H1 (cell line): ENCODE data around the gene PIGU. TPM values are rescaled to one million over a fixed set of nuclear protein-coding genes. Genes with fewer than 3 reads are reported as not detected.

Source experiments
- CTCF ChIA-PET: fragments of 300-600 bp; sonication (Branson Sonifier 250); formaldehyde crosslinking; loops from one replicate; lab custom pipeline; 2021; ENCODE audit not compliant: partially characterized antibody; lab: Charles Lee
- POLR2A ChIA-PET: fragments of 300-600 bp; sonication (Branson Sonifier 250); formaldehyde crosslinking; loops from one replicate; lab custom pipeline; 2021; ENCODE audit warnings: inconsistent platforms; ENCODE audit not compliant: partially characterized antibody; lab: Charles Lee
- DNase-seq, 2 experiments: peaks; one replicate each; pipeline versions ENCODE4 v3.0.0 to v3.0.0-alpha.2; 2010 to 2022; ENCODE audit warnings: low spot score in 2 of 2, low read depth in 1 of 2, mixed read lengths in 1 of 2
- FAIRE-seq: peaks from 2 replicates; lab custom pipeline; 2011; peaks lifted over from hg19 to GRCh38; lab: Jason Lieb, UNC
- H2AFZ ChIP-seq: 2 replicates; pipeline ENCODE4 v1.8.1; 2012; ENCODE audit warnings: low read length, inconsistent platforms
- H2AK5ac ChIP-seq: 2 replicates; pipeline ENCODE4 v1.6.1; 2013; ENCODE audit warnings: low read depth, low read length
- H2BK120ac ChIP-seq: replicated peaks from 2 replicates; pipeline ENCODE3; 2013; ENCODE audit warnings: low read depth, low read length, inconsistent platforms
- H2BK12ac ChIP-seq: 2 replicates; pipeline ENCODE4 v1.6.1; 2013; ENCODE audit warnings: low read depth, low read length
- H2BK15ac ChIP-seq: 2 replicates; pipeline ENCODE4 v1.6.1; 2013; ENCODE audit warnings: low read length
- H2BK20ac ChIP-seq: 2 replicates; pipeline ENCODE4 v1.6.1; 2013; ENCODE audit warnings: low read length
- H2BK5ac ChIP-seq: 2 replicates; pipeline ENCODE4 v1.6.1; 2013; ENCODE audit warnings: low read depth, low read length
- H3K14ac ChIP-seq: 2 replicates; pipeline ENCODE4 v1.6.1; 2013; ENCODE audit warnings: inconsistent platforms; ENCODE audit not compliant: insufficient read length
- H3K18ac ChIP-seq: 2 replicates; pipeline ENCODE4 v1.6.1; 2013; ENCODE audit warnings: low read length; ENCODE audit errors: extremely low read depth
- H3K23ac ChIP-seq: 2 replicates; pipeline ENCODE4 v1.6.1; 2013; ENCODE audit warnings: inconsistent platforms; ENCODE audit not compliant: insufficient read length
- H3K23me2 ChIP-seq: 2 replicates; pipeline ENCODE4 v1.6.1; 2013; ENCODE audit warnings: low read depth, low read length
- H3K27ac ChIP-seq: 2 replicates; pipeline ENCODE4 v1.6.1; 2011; ENCODE audit warnings: low read depth, low read length, inconsistent platforms
- H3K27me3 ChIP-seq, 4 experiments: replicated peaks in 1 of 4; 1 replicate in 1 of 4; 2 replicates in 3 of 4; pipeline versions ENCODE4 v1.6.1 to v1.8.1; 2011 to 2013; ENCODE audit warnings: low read length in 3 of 4, mild to moderate bottlenecking in 3 of 4, inconsistent platforms in 2 of 4, mixed read lengths in 2 of 4, moderate library complexity in 1 of 4; ENCODE audit not compliant: control insufficient read depth in 3 of 4, insufficient read depth in 3 of 4; ENCODE audit errors: extremely low read depth in 1 of 4
- H3K36me3 ChIP-seq, 4 experiments: 2 replicates each; pipeline versions ENCODE4 v1.6.1 to v1.8.1; 2011 to 2013; ENCODE audit warnings: mild to moderate bottlenecking in 4 of 4, low read length in 3 of 4, moderate library complexity in 2 of 4, control low read depth in 1 of 4, inconsistent platforms in 1 of 4; ENCODE audit not compliant: insufficient read depth in 4 of 4, control insufficient read depth in 2 of 4
- H3K4ac ChIP-seq: replicated peaks from 2 replicates; pipeline ENCODE3; 2013; ENCODE audit warnings: low read length, low read depth, mixed read lengths, inconsistent platforms; ENCODE audit not compliant: insufficient read length
- H3K4me1 ChIP-seq, 4 experiments: replicated peaks in 1 of 4; 1 replicate in 1 of 4; 2 replicates in 3 of 4; pipeline versions ENCODE4 v1.6.1 to v1.8.1; 2011 to 2013; ENCODE audit warnings: low read length in 3 of 4, inconsistent platforms in 2 of 4, mixed read lengths in 1 of 4; ENCODE audit not compliant: insufficient read depth in 4 of 4, control insufficient read depth in 3 of 4
- H3K4me2 ChIP-seq, 2 experiments: 2 replicates each; pipeline versions ENCODE4 v1.6.1 to v1.8.1; 2011 to 2013; ENCODE audit warnings: low read depth in 2 of 2, low read length in 2 of 2, control low read depth in 1 of 2, inconsistent platforms in 1 of 2, mild to moderate bottlenecking in 1 of 2; ENCODE audit not compliant: insufficient read depth in 1 of 2
- H3K4me3 ChIP-seq, 4 experiments: fragments of 200-600, 300-600 bp in 1 of 4; sonication (generic), shearing (Covaris generic), sonication (Bioruptor Twin) in 1 of 4; 2 replicates each; pipeline versions ENCODE4 v1.5.1 to v1.8.1; 2011 to 2016; ENCODE audit warnings: low read length in 4 of 4, low read depth in 3 of 4, control low read depth in 2 of 4, inconsistent platforms in 2 of 4, mild to moderate bottlenecking in 2 of 4, mixed read lengths in 1 of 4, moderate library complexity in 1 of 4; ENCODE audit not compliant: insufficient read depth in 2 of 4; ENCODE audit errors: extremely low read depth in 1 of 4
- H3K56ac ChIP-seq: replicated peaks from 2 replicates; pipeline ENCODE3; 2013; ENCODE audit warnings: low read depth, mild to moderate bottlenecking, mixed read lengths, low read length, inconsistent platforms; ENCODE audit not compliant: insufficient read length
- H3K79me1 ChIP-seq: 2 replicates; pipeline ENCODE4 v1.6.1; 2013; ENCODE audit warnings: low read depth, low read length, control low read depth
- H3K79me2 ChIP-seq, 2 experiments: 2 replicates each; pipeline versions ENCODE4 v1.6.1 to v1.8.1; 2012 to 2013; ENCODE audit warnings: low read length in 2 of 2, mild to moderate bottlenecking in 2 of 2, inconsistent platforms in 1 of 2; ENCODE audit not compliant: insufficient read depth in 2 of 2, control insufficient read depth in 1 of 2
- H3K9ac ChIP-seq, 4 experiments: replicated peaks in 1 of 4; 1 replicate in 1 of 4; 2 replicates in 3 of 4; pipeline versions ENCODE4 v1.6.1 to v1.8.1; 2011 to 2013; ENCODE audit warnings: low read depth in 3 of 4, low read length in 3 of 4, control low read depth in 2 of 4, mild to moderate bottlenecking in 2 of 4, moderate library complexity in 2 of 4, inconsistent platforms in 1 of 4; ENCODE audit errors: extremely low read depth in 1 of 4
- H3K9me3 ChIP-seq, 2 experiments: 2 replicates each; pipeline versions ENCODE4 v1.6.1 to v1.8.1; 2012 to 2013; ENCODE audit warnings: mild to moderate bottlenecking in 2 of 2, moderate library complexity in 2 of 2, control low read depth in 1 of 2, inconsistent platforms in 1 of 2, low read depth in 1 of 2, low read length in 1 of 2, mixed read lengths in 1 of 2; ENCODE audit not compliant: insufficient read depth in 2 of 2
- H4K20me1 ChIP-seq, 2 experiments: replicated peaks in 1 of 2; 2 replicates each; pipeline versions ENCODE3 to v1.8.1; 2011 to 2013; ENCODE audit warnings: inconsistent platforms in 2 of 2, low read length in 2 of 2, mild to moderate bottlenecking in 1 of 2; ENCODE audit not compliant: insufficient read depth in 2 of 2, control insufficient read depth in 1 of 2
- H4K5ac ChIP-seq: 2 replicates; pipeline ENCODE4 v1.6.1; 2013; ENCODE audit warnings: low read length, low read depth, mixed read lengths, inconsistent platforms; ENCODE audit not compliant: insufficient read length
- H4K8ac ChIP-seq: 2 replicates; pipeline ENCODE4 v1.8.0; 2013; ENCODE audit warnings: mild to moderate bottlenecking, moderate library complexity, low read length, inconsistent platforms; ENCODE audit not compliant: insufficient read depth; ENCODE audit errors: extremely low read depth
- H4K91ac ChIP-seq: replicated peaks from 2 replicates; pipeline ENCODE3; 2013; ENCODE audit warnings: low read length, mixed read lengths, inconsistent platforms; ENCODE audit not compliant: insufficient read length
- ATF3 ChIP-seq: IDR thresholded peaks from 2 replicates; pipeline ENCODE4 v1.6.1; 2011; ENCODE audit warnings: low read depth, mild to moderate bottlenecking, low read length; ENCODE audit not compliant: insufficient read depth
- CREB1 ChIP-seq: IDR thresholded peaks from 2 replicates; pipeline ENCODE4 v1.6.1; 2012; ENCODE audit warnings: inconsistent platforms
- E2F6 ChIP-seq: IDR thresholded peaks from 2 replicates; pipeline ENCODE4 v1.6.1; 2012; ENCODE audit warnings: inconsistent platforms
- FOSL1 ChIP-seq: IDR thresholded peaks from 2 replicates; pipeline ENCODE4 v1.6.1; 2011; ENCODE audit warnings: mild to moderate bottlenecking, low read depth, low read length, moderate library complexity; ENCODE audit not compliant: insufficient read depth
- NRF1 ChIP-seq: IDR thresholded peaks from 2 replicates; pipeline ENCODE4 v1.6.1; 2011; ENCODE audit warnings: mild to moderate bottlenecking, low read depth, low read length, improper control_type of control experiment
- PHF8 ChIP-seq: fragments of 200-600 bp; sonication (generic); conservative IDR thresholded peaks from 2 replicates; pipeline ENCODE4 v1.7.1; 2012; ENCODE audit warnings: low read depth, mild to moderate bottlenecking, inconsistent platforms, low read length, moderate library complexity
- POLR2A ChIP-seq, 2 experiments: IDR thresholded peaks; 1 replicate in 1 of 2; 2 replicates in 1 of 2; pipeline ENCODE4 v1.6.1; 2011; ENCODE audit warnings: low read depth in 2 of 2, low read length in 2 of 2, mild to moderate bottlenecking in 2 of 2; ENCODE audit errors: control extremely low read depth in 1 of 2
- RNF2 ChIP-seq: fragments of 200-900, 300-1000 bp; sonication (generic); IDR thresholded peaks from 2 replicates; pipeline ENCODE4 v1.7.1; 2016; ENCODE audit warnings: borderline replicate concordance, low read depth, mild to moderate bottlenecking, antibody characterized with exemption, low read length; ENCODE audit not compliant: poor library complexity, severe bottlenecking; ENCODE audit errors: missing control alignments
- SIRT6 ChIP-seq: IDR thresholded peaks from one replicate; pipeline ENCODE4 v1.7.1; 2012; ENCODE audit warnings: low read length, inconsistent platforms
- SUZ12 ChIP-seq: fragments of 200-600 bp; sonication (generic); IDR thresholded peaks from 2 replicates; pipeline ENCODE4 v1.6.1; 2012; ENCODE audit warnings: mild to moderate bottlenecking, inconsistent platforms, low read length, moderate library complexity, mixed read lengths
- WGBS, 2 experiments: shearing (Covaris generic) in 1 of 2; methylation state at CpG; one replicate each; pipeline versions ENCODE4 v1.1.6 to v1.1.7; 2013 to 2015; ENCODE audit warnings: low lambda C conversion rate in 2 of 2, mixed read lengths in 2 of 2, inconsistent platforms in 1 of 2, low coverage in 1 of 2, missing lambda C conversion rate in 1 of 2; ENCODE audit not compliant: insufficient replicate concordance in 2 of 2, insufficient coverage in 1 of 2, insufficient read length in 1 of 2; ENCODE audit errors: extremely low coverage in 1 of 2, missing lambda C conversion rate in 1 of 2; 5-methylcytosine and 5-hydroxymethylcytosine counted together
- polyA plus RNA-seq, 7 experiments: library from polyadenylated mRNA; depleted of rRNA in 3 of 7; stranded (reverse) in 5 of 7; unstranded in 2 of 7; fragments of >200 nt in 5 of 7; fragments of 200-250 nt in 2 of 7; gene quantifications; 1 replicate in 5 of 7; 2 replicates in 1 of 7; 4 replicates in 1 of 7; pipeline versions ENCODE4 v1.2.1 to v1.2.3, GENCODE V29; 2011 to 2013; ENCODE audit warnings: missing spikeins in 2 of 7, mixed read lengths in 2 of 7
- total RNA-seq: library from RNA; stranded (reverse); fragmentation: NEBNext Ultra II Directional; extraction: Animal tissue kit (Norgen Biotek cat#: 25700); gene quantifications from 2 replicates; pipeline ENCODE4 v1.2.1, GENCODE V29; 2021

PIGU gene
- total and polyA plus RNA-seq, 2 of the 8 experiments (the other 6 are each of a cell fraction or from before 2014, with no cell fraction given), result 28.3 to 117 TPM

- Histone ChIP-seq H3K14ac (no peak overlapping the region), H3K56ac (peak overlapping the region; percentile 35), H2BK12ac (peak overlapping the region; percentile 68; the same call in 1 of the 2 replicates), H3K23ac (no peak overlapping the region), H2BK5ac (peak overlapping the region; percentile 52; the same call in 1 of the 2 replicates), H3K4me2 (peak overlapping the region; percentile 80 to 91), H3K4me1 (peaks cover 0 to 9% (median 4%) of the 10 kb centered on the region in 4 experiments; a peak in 4 of 7 replicates), H3K9me3 (no peaks in the 10 kb centered on the region), H3K27ac (no peak overlapping the region), H3K9ac (peak overlapping the region in 1 of 4 experiments; percentile 29; a peak in 1 of 7 replicates), H4K91ac (no peak overlapping the region), H3K79me2 (no peaks in the 10 kb centered on the region), H4K20me1 (peaks cover 2 to 8% of the 10 kb centered on the region in 2 experiments), H3K27me3 (peaks cover 9 to 28% (median 21%) of the 10 kb centered on the region in 4 experiments), H2BK20ac (no peak overlapping the region), H4K5ac (no peak overlapping the region), H2AFZ (peak overlapping the region; percentile 90; the same call in 1 of the 2 replicates), H2AK5ac (no peak overlapping the region), H3K4me3 (peak overlapping the region; percentile 58 to 92 (median 68)), H3K23me2 (peaks cover 12% of the 10 kb centered on the region; the same call in 1 of the 2 replicates), H4K8ac (no peak overlapping the region; the same call in 1 of the 2 replicates), H3K18ac (peak overlapping the region; percentile 48), H3K79me1 (no peaks in the 10 kb centered on the region), H3K36me3 (no peaks in the 10 kb centered on the region), H3K4ac (no peak overlapping the region), H2BK120ac (no peak overlapping the region), H2BK15ac (no peak overlapping the region; the same call in 1 of the 2 replicates)
- DNase-seq, result peak in 1 of 2 experiments; percentile 94
- ChIA-PET CTCF (interaction anchor here (0.7 to 6.5 kb wide), 6 partner anchors 19 to 147 kb away, joined by 3 to 48 read pairs (median 4); partner anchors contain the start of gene PIGU), POLR2A (interaction anchor here (0.8 to 1.0 kb wide), 2 partner anchors 43 to 55 kb away, joined by 3 read pairs; no protein-coding TSS in a partner anchor)
- FAIRE-seq, result no peak
- WGBS, 2 experiments, result 1% methylated on average over 34 of the region's 64 CpGs; no CpG with 5 or more reads in 1 of the 2 experiments
- TF ChIP-seq PHF8 (0 out of 2 replicates have a peak, but pooled peaks have one; percentile 22), FOSL1 (no peak), E2F6 (no peak), SIRT6 (no peak), SUZ12 (no peak), NRF1 (no peak), ATF3 (no peak), RNF2 (peak; percentile 23), CREB1 (peak; percentile 72), POLR2A (IDR thresholded peaks at IDR 0.05; ENCODE audit: control extremely low read depth in 1 of 2, low read depth in 2 of 2, low read length in 2 of 2) (no peak)
Measured at GRCh38 chr20:34709044-34709830, 32.3 kb upstream of the PIGU start.
